HK-2 (cell line): ENCODE data around the gene KIAA0930.

Source experiments
- DNase-seq: peaks from one replicate; pipeline ENCODE4 v3.0.0-alpha.2; 2018; ENCODE audit not compliant: unreplicated experiment

Gene KIAA0930

GRCh38 chr22:45237065-45237990 lies 3.4 kb downstream of the KIAA0930 start:
- DNase-seq, result no peak

DNA sequence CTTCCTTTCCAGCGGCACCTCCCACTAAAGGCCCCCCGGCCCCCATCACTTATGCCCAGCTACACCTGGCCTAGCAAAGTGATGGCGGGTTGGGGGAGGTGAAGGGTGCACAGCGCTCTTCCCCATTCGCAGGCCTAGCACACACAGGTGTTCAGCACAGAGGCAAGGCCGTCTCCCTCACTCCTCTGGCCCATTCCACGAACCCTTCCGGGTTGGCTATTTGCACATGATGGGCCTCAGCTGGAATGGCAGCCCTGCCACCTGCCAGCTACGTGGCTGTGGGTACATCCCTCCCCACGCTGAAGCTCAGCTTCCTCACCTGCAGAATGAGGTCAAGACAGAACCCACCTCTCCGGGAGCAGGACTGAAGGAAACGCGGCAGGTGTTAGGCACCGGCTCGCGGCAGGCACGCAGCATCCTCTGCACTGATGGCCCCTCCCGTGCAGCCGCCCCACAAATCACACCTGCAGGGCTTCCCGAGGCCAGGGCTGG lies 4.8 kb downstream of the KIAA0930 start:
- no peak for DNase-seq

- DNase-seq, result no peak
These were observed 5.5 kb downstream of the KIAA0930 start for GRCh38 chr22:45235101-45235777.

GRCh38 chr22:45233827-45234226 lies 6.9 kb downstream of the KIAA0930 start:
- no peak for DNase-seq

GRCh38 chr22:45233386-45233785 lies 7.3 kb downstream of the KIAA0930 start:
- DNase-seq, result no peak

- DNase-seq, result no peak
These were observed 9.4 kb downstream of the KIAA0930 start for GRCh38 chr22:45231293-45231692.

- DNase-seq, result no peak
These were observed 10.5 kb downstream of the KIAA0930 start for GRCh38 chr22:45230026-45230721.

DNA sequence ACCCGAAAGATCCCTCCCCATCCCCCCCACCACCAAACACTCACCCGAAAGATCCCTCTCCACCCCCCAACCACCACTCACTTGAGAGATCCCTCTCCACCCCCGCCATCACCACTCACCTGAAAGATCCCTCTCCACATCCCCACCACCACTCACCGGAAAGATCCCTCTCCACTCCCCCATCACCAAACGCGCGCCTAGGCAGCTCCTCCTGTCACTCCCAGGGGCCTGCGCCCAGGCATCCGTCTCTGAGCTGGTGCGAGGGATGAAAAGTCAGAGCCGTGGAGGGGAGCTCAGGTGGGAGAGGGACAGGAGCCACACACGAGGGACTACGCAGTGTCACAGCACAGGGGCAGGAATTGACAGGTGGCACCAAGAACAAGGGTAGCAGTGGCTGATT lies 11.5 kb downstream of the KIAA0930 start:
- no peak for DNase-seq

- no peak for DNase-seq
These were observed 12.3 kb downstream of the KIAA0930 start for GRCh38 chr22:45228401-45228754.

GRCh38 chr22:45227645-45228400 lies 12.9 kb downstream of the KIAA0930 start:
- no peak for DNase-seq

DNA sequence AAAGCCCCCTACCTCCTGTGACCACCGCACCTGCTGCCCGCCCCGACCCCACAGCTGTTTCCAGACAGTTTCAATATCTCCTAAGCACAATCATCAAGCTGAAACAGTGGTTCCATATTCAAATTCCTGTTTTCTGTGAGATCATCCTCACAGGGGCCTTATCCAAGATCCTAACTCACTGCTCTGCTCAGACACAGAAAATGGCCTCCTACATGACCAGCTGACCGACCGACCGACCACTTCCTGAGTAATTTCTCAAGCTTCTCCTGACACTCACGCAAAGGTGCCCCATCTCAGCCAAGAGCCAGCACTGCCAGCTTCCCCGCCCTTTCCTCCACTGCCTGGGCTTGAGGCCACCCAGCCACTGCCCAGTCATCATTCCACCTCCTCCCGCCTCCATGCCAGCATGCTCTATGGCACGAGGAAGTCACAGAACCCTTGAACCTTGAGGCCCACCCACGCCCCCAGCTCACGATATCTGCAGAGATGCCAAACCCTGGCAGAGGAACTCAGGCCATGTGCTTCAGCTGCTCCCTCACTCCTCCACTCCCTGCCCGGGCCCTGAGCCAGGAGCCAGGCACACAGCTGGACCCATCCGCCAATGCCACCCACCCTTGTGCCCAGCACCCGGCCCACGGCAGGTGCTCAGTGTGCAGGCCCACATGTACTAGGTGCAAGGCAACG lies 14.0 kb downstream of the KIAA0930 start:
- peak; percentile 17 for DNase-seq

DNA sequence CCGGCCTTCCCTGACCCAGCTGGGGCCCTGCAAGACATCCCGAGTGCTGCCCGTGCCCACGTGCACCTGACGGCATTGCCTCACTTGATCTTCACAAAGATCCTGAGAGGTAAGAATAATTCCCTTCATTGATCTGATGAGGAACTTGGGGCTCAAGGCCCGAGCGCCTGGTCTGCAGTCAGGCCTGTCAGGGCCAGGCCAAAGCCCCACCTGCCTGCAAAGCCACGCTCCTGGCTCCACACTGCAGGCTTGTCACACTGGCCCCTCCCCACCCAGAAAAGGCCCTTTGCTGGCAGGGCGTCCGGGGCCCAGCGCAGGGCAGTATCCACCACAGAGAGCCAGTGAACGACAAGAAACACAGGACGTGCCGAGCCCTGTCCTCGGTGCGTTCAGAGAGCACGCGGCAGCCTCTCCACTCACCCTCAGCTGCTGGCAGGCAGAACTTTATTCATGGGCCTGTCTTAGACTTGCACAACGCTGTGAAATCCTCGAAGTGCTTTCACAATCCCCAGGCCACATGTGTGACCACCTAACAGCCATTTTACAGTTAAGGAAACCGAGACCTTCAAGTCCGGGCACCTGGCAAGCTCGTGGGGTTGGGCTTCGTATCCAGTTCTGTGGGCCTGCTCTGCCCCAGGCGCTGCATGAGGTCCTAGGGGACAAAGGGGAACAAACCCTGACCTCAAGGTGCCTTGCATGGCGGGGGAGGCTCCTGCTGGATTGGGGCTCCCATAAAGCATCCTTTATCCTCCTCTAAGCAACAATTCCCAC lies 14.8 kb downstream of the KIAA0930 start:
- no peak for DNase-seq

- DNase-seq, result no peak
These were observed 15.5 kb downstream of the KIAA0930 start for GRCh38 chr22:45224988-45225731.

DNA sequence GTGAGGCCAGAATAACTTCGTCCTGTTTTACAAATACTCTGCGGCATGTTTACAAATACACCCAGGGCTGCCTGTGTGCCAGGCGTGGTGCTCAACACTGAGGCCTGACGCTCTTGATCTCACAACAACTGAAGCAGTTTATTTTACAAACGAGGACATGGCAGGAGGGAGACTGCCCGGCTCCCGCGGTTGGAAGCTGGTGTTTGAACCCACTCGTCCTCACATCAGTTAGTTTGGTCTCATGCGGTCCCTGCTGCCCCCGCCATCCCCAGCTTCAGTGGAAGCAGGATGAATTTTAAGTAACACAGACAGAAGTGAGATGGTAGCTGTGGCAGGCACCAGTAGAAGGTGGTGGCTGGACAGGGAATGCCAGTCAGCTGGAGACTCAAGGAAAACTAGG lies 16.4 kb downstream of the KIAA0930 start:
- no peak for DNase-seq

DNA sequence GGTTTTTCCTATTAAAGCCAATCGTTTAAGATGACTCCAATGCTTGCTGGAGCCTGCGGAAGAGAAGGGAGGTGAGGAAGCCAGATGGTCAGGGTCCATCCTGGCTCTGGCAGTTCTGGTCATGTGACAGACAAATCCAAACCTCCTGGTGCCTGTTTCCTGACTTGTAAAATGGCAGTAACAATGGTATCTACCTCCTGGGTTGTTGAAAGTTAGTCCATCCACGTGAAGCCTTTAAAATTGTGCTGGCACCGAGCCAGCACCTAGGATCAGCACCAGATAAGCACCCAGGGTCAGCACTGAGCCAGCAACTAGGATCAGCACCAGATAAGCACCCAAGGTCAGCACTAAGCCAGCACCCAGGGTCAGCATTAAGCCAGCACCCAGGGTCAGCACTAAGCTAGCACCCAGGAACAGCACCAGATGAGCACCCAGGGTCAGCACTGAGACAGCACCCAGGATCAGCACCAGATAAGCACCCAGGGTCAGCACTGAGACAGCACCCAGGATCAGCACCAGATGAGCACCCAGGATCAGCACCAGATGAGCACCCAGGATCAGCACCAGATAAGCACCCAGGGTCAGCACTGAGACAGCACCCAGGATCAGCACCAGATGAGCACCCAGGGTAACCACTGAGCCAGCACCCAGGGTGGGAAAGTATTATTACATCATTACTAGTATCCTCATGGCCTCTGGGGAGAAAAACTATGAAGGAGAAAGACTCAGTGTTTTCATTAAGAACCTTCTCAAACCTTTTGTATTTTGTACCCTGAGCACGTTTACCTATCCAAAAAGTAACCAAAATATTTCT lies 17.2 kb downstream of the KIAA0930 start:
- DNase-seq, result no peak

DNA sequence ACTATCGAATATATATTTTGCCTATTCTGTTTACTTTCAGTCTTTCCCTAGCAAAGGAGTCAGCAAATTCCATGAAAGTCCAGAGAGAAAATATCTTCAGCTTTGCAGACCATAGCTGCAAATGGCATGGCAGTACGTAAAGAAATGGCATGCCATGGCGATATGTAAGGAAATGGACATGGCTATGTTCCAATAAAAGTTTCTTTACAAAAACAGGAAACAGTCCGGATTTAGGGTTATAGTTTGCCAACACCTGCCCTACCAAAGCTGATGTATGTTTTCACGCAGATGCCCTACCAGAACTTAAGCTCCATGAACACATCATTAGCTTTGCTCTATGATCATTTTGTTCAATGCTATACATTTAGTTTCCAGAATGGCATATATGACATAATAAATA lies 19.5 kb downstream of the KIAA0930 start:
- no peak for DNase-seq

- DNase-seq, result no peak
These were observed 21.7 kb downstream of the KIAA0930 start for GRCh38 chr22:45218976-45219375.

DNA sequence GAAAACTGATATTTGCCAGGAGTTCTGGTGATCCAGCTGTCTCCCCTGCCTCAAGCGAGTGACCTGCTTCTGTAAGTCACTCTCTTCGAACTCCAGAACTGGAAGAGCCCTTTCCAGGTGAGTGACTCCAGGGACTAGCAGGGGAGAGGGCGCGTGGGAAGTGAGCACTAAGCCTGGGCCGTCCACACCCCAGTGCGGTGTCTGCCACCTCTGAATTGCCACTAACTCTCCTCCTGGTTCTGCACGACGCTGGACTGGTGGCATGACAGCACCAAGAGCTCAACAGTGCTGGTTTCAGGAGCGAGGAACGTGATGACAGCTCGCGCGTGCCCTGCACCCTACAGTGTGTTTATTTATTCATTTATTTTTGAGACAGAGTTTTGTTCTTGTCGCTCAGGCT lies 22.9 kb downstream of the KIAA0930 start:
- no peak for DNase-seq

GRCh38 chr22:45217345-45217744 lies 23.3 kb downstream of the KIAA0930 start:
- no peak for DNase-seq
